HepG2 (cell line): Measurements from ENCODE around the gene EPB41L5. TPM values are rescaled to one million over a fixed set of nuclear protein-coding genes. Genes with fewer than 3 reads are reported as not detected.

Source experiments
- CBFB ChIP-seq: sonication (generic); formaldehyde crosslinking; IDR thresholded peaks from 2 replicates; pipeline ENCODE4 v1.4.0; 2020; ENCODE audit warnings: missing genetic modification reagents
- CHD2 ChIP-seq: IDR thresholded peaks from 2 replicates; pipeline ENCODE4 v1.6.1; 2011; ENCODE audit warnings: low read depth, low read length, improper control_type of control experiment
- CREM ChIP-seq, 2 experiments: sonication (generic) in 1 of 2; formaldehyde crosslinking in 1 of 2; IDR thresholded peaks; 2 replicates each; pipeline versions ENCODE4 v1.4.0 to v1.6.1; 2016 to 2020; ENCODE audit warnings: antibody characterized with exemption in 1 of 2, mild to moderate bottlenecking in 1 of 2, missing genetic modification reagents in 1 of 2
- DNMT3B ChIP-seq: conservative IDR thresholded peaks from 2 replicates; pipeline ENCODE4 v1.6.1; 2016; ENCODE audit warnings: missing biosample characterization, control low read depth
- E2F1 ChIP-seq: sonication (generic); formaldehyde crosslinking; IDR thresholded peaks from 2 replicates; pipeline ENCODE4 v1.5.0; 2020; ENCODE audit warnings: missing genetic modification reagents
- IRF1 ChIP-seq: sonication (generic); formaldehyde crosslinking; IDR thresholded peaks from 2 replicates; pipeline ENCODE4 v1.4.0; 2020; ENCODE audit warnings: low read depth, mild to moderate bottlenecking, missing genetic modification reagents
- ISL2 ChIP-seq: sonication (generic); formaldehyde crosslinking; IDR thresholded peaks from 2 replicates; pipeline ENCODE4 v1.5.0; 2020; ENCODE audit warnings: missing genetic modification reagents
- MIXL1 ChIP-seq: IDR thresholded peaks from 2 replicates; pipeline ENCODE4 v1.6.1; 2016
- POLR2AphosphoS5 ChIP-seq: IDR thresholded peaks from 2 replicates; pipeline ENCODE4 v1.6.1; 2012; ENCODE audit warnings: low read depth, low read length
- SRSF4 ChIP-seq: fragments of 200-400 bp; formaldehyde crosslinking; IDR thresholded peaks from one replicate; pipeline ENCODE4 v1.6.1; 2018; ENCODE audit warnings: mild to moderate bottlenecking, low read depth, low read length, moderate library complexity; ENCODE audit not compliant: poor library complexity, severe bottlenecking
- TOE1 ChIP-seq: sonication (generic); formaldehyde crosslinking; IDR thresholded peaks from 2 replicates; pipeline ENCODE4 v1.4.0; 2020; ENCODE audit warnings: mild to moderate bottlenecking, missing genetic modification reagents
- WIZ ChIP-seq: sonication (generic); formaldehyde crosslinking; IDR thresholded peaks from 2 replicates; pipeline ENCODE4 v1.5.1; 2020; ENCODE audit warnings: mild to moderate bottlenecking, missing genetic modification reagents
- ZNF10 ChIP-seq: sonication (generic); formaldehyde crosslinking; IDR thresholded peaks from 2 replicates; pipeline ENCODE4 v1.4.0; 2020; ENCODE audit warnings: mild to moderate bottlenecking, low read depth, missing genetic modification reagents, borderline replicate concordance
- ZNF296 ChIP-seq: sonication (generic); formaldehyde crosslinking; conservative IDR thresholded peaks from 2 replicates; pipeline ENCODE4 v1.5.0; 2020; ENCODE audit warnings: mild to moderate bottlenecking, missing genetic modification reagents
- ZNF646 ChIP-seq: sonication (generic); formaldehyde crosslinking; IDR thresholded peaks from 2 replicates; pipeline ENCODE4 v1.9.0; 2021; ENCODE audit warnings: mild to moderate bottlenecking, missing genetic modification reagents
- ZNF747 ChIP-seq: sonication (generic); formaldehyde crosslinking; IDR thresholded peaks from 2 replicates; pipeline ENCODE4 v1.8.1; 2023; ENCODE audit warnings: missing genetic modification reagents, mild to moderate bottlenecking, borderline replicate concordance
- polyA plus RNA-seq, 8 experiments: library from polyadenylated mRNA; depleted of rRNA in 3 of 8; stranded (reverse) in 7 of 8; unstranded in 1 of 8; fragments of >200 nt; fragmentation: Illumina TruSeq in 4 of 8; extraction: Trizol in 4 of 8; gene quantifications; 2 replicates each; pipeline versions ENCODE4 v1.2.1 to v1.2.3, GENCODE V29; 2011 to 2016; ENCODE audit warnings: low read depth in 4 of 8, missing spikeins in 1 of 8, mixed read lengths in 1 of 8; ENCODE audit not compliant: insufficient read depth in 1 of 8
- total RNA-seq, 5 experiments: library from RNA; depleted of rRNA; stranded (reverse); fragments of >200 nt; fragmentation: Illumina TruSeq; extraction: Trizol; gene quantifications; 2 replicates each; pipeline ENCODE4 v1.2.3, GENCODE V29; 2016; ENCODE audit warnings: low read depth in 1 of 5
- TF ChIP-seq, protein P1 (sequence below): sonication (generic); formaldehyde crosslinking; IDR thresholded peaks from 2 replicates; pipeline ENCODE4 v1.5.0; 2020; ENCODE audit warnings: mild to moderate bottlenecking, missing genetic modification reagents, moderate library complexity
- TF ChIP-seq, protein P2 (sequence below): sonication (generic); formaldehyde crosslinking; IDR thresholded peaks from 2 replicates; pipeline ENCODE4 v1.5.0; 2020; ENCODE audit warnings: mild to moderate bottlenecking, missing genetic modification reagents

The EPB41L5 gene
- total and polyA plus RNA-seq, 2 of the 13 experiments (the other 11 are each of a cell fraction or from before 2014, with no cell fraction given), result 40.5 to 47.5 TPM

GRCh38 chr2:120066800-120067547, 54.1 kb downstream of the EPB41L5 start (continued):
- TF ChIP-seq ZNF646 (CRISPR knock-in tag) (peak; percentile 65; the same call in 1 of the 2 replicates), SRSF4 (no peak), DNMT3B (CRISPR knock-in tag) (peak; percentile 77), POLR2AphosphoS5 (no peak), WIZ (0 out of 2 replicates have a peak, but pooled peaks have one; percentile 56), ISL2 (CRISPR knock-in tag) (peak; percentile 98), E2F1 (CRISPR knock-in tag) (no peak), CREM (IDR thresholded peaks at IDR 0.05) (peak; percentile 85), CREM (CRISPR knock-in tag; IDR thresholded peaks at IDR 0.05) (no peak), MIXL1 (CRISPR knock-in tag) (peak; percentile 98), IRF1 (no peak), ZNF10 (CRISPR knock-in tag) (no peak), ZNF747 (CRISPR knock-in tag) (peak; percentile 28; the same call in 1 of the 2 replicates), TOE1 (CRISPR knock-in tag) (no peak), CHD2 (no peak), ZNF296 (CRISPR knock-in tag) (no peak), CBFB (CRISPR knock-in tag) (peak; percentile 69)
- TF ChIP-seq, protein P1, sequence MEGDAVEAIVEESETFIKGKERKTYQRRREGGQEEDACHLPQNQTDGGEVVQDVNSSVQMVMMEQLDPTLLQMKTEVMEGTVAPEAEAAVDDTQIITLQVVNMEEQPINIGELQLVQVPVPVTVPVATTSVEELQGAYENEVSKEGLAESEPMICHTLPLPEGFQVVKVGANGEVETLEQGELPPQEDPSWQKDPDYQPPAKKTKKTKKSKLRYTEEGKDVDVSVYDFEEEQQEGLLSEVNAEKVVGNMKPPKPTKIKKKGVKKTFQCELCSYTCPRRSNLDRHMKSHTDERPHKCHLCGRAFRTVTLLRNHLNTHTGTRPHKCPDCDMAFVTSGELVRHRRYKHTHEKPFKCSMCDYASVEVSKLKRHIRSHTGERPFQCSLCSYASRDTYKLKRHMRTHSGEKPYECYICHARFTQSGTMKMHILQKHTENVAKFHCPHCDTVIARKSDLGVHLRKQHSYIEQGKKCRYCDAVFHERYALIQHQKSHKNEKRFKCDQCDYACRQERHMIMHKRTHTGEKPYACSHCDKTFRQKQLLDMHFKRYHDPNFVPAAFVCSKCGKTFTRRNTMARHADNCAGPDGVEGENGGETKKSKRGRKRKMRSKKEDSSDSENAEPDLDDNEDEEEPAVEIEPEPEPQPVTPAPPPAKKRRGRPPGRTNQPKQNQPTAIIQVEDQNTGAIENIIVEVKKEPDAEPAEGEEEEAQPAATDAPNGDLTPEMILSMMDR (CRISPR knock-in tag), result peak; percentile 26; the same call in 1 of the 2 replicates
- TF ChIP-seq, protein P2, sequence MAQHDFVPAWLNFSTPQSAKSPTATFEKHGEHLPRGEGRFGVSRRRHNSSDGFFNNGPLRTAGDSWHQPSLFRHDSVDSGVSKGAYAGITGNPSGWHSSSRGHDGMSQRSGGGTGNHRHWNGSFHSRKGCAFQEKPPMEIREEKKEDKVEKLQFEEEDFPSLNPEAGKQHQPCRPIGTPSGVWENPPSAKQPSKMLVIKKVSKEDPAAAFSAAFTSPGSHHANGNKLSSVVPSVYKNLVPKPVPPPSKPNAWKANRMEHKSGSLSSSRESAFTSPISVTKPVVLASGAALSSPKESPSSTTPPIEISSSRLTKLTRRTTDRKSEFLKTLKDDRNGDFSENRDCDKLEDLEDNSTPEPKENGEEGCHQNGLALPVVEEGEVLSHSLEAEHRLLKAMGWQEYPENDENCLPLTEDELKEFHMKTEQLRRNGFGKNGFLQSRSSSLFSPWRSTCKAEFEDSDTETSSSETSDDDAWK (CRISPR knock-in tag), result no peak
